GM12878 (cell line): ENCODE data around the gene MYO9B. TPM values are rescaled to one million over a fixed set of nuclear protein-coding genes. Genes with fewer than 3 reads are reported as not detected.

Source experiments
- ATAC-seq: fragments of 200-7000 bp; cut with Tn5 transposase; 3 replicates; pipeline ENCODE4 v1.9.1; 2020; ENCODE audit warnings: mild to moderate bottlenecking, moderate library complexity
- BruUV-seq: library from RNA; stranded (reverse); fragments of 400-500 nt; replicated peaks from 2 replicates; lab custom pipeline; 2021; lab: Mats Ljungman, UMichigan
- CTCF ChIA-PET: fragments of 300-600 bp; sonication (Branson Sonifier 250); formaldehyde crosslinking; extraction: SDS; loops from one replicate; lab custom pipeline; 2021; ENCODE audit warnings: inconsistent platforms; lab: Yijun Ruan, JAX
- POLR2A ChIA-PET: fragments of 350-600 bp; formaldehyde crosslinking; extraction: SDS; loops from one replicate; lab custom pipeline; 2021; ENCODE audit warnings: inconsistent platforms; lab: Charles Lee
- RAD21 ChIA-PET: fragments of 300-600 bp; sonication (Branson Sonifier 250); formaldehyde crosslinking; loops from one replicate; lab custom pipeline; 2023; ENCODE audit warnings: antibody characterized with exemption; ENCODE audit not compliant: unreplicated experiment; lab: Charles Lee
- SMC1A ChIA-PET: fragments of 300-600 bp; sonication (Branson Sonifier 250); formaldehyde crosslinking; loops from one replicate; lab custom pipeline; 2023; ENCODE audit not compliant: unreplicated experiment, uncharacterized antibody; lab: Charles Lee
- DNase-seq: peaks from one replicate; pipeline ENCODE4 v3.0.0-alpha.2; 2011; ENCODE audit warnings: low read depth, low spot score
- FAIRE-seq: peaks from 3 replicates; lab custom pipeline; 2011; peaks lifted over from hg19 to GRCh38; lab: Jason Lieb, UNC
- H2AFZ ChIP-seq: 2 replicates; pipeline ENCODE4 v1.6.0; 2011; ENCODE audit warnings: low read depth, low read length, control low read depth; ENCODE audit not compliant: control insufficient read depth
- H3K27ac ChIP-seq: 2 replicates; pipeline ENCODE4 v1.5.1; 2011; ENCODE audit warnings: control low read depth; ENCODE audit not compliant: control insufficient read depth, insufficient read depth
- H3K27me3 ChIP-seq, 2 experiments: replicated peaks in 1 of 2; 2 replicates each; pipeline versions ENCODE4 v1.6.0 to v1.6.1; 2011; ENCODE audit warnings: low read length in 1 of 2; ENCODE audit not compliant: control insufficient read depth in 2 of 2, insufficient read depth in 2 of 2
- H3K36me3 ChIP-seq, 2 experiments: 2 replicates each; pipeline ENCODE4 v1.5.1; 2011; ENCODE audit warnings: low read length in 1 of 2; ENCODE audit not compliant: control insufficient read depth in 2 of 2, insufficient read depth in 2 of 2
- H3K4me1 ChIP-seq: 2 replicates; pipeline ENCODE4 v1.6.1; 2011; ENCODE audit warnings: mild to moderate bottlenecking, low read length, moderate library complexity, mixed read lengths; ENCODE audit not compliant: control insufficient read depth, insufficient read depth
- H3K4me2 ChIP-seq: 2 replicates; pipeline ENCODE4 v1.6.0; 2011; ENCODE audit warnings: control low read depth; ENCODE audit not compliant: control insufficient read depth, insufficient read depth
- H3K4me3 ChIP-seq: fragments of 200-600 bp; sonication (generic); 2 replicates; pipeline ENCODE4 v1.5.1; 2016
- H3K79me2 ChIP-seq: 2 replicates; pipeline ENCODE4 v1.6.0; 2011; ENCODE audit warnings: low read length; ENCODE audit not compliant: control insufficient read depth, insufficient read depth
- H3K9ac ChIP-seq: 2 replicates; pipeline ENCODE4 v1.8.0; 2011; ENCODE audit warnings: low read length, control low read depth, mixed read lengths; ENCODE audit not compliant: control insufficient read depth, insufficient read depth
- H3K9me3 ChIP-seq: replicated peaks from 3 replicates; pipeline ENCODE4 v1.5.1; 2011; ENCODE audit warnings: mild to moderate bottlenecking, low read length; ENCODE audit not compliant: control insufficient read depth, insufficient read depth
- H4K20me1 ChIP-seq: 2 replicates; pipeline ENCODE4 v1.6.0; 2011; ENCODE audit not compliant: control insufficient read depth, insufficient read depth
- CHD1 ChIP-seq: IDR thresholded peaks from 2 replicates; pipeline ENCODE4 v1.6.1; 2012; ENCODE audit warnings: low read depth, low read length, improper control_type of control experiment
- HDAC2 ChIP-seq: fragments of 200-600 bp; sonication (generic); IDR thresholded peaks from 2 replicates; pipeline ENCODE4 v1.6.1; 2017
- PAX8 ChIP-seq: fragments of 450-650 bp; IDR thresholded peaks from 2 replicates; pipeline ENCODE4 v1.6.1; 2017; ENCODE audit warnings: mild to moderate bottlenecking, moderate library complexity
- PML ChIP-seq: IDR thresholded peaks from 2 replicates; pipeline ENCODE4 v1.6.1; 2012; ENCODE audit warnings: low read length, inconsistent platforms
- RUNX3 ChIP-seq: IDR thresholded peaks from 2 replicates; pipeline ENCODE4 v1.6.1; 2012; ENCODE audit warnings: low read length, inconsistent platforms
- WGBS: methylation state at CpG from one replicate; pipeline ENCODE4 v1.1.6; 2016; ENCODE audit warnings: low lambda C conversion rate; ENCODE audit not compliant: insufficient replicate concordance, insufficient coverage; ENCODE audit errors: missing lambda C conversion rate; 5-methylcytosine and 5-hydroxymethylcytosine counted together
- in situ Hi-C: fragments of 300-500 bp; cut with MboI; formaldehyde crosslinking; loops from 9 replicates; pipeline ENCODE4 v1.14.3; 2018; ENCODE audit warnings: mixed read lengths
- intact Hi-C: fragments of 100-400 bp; cut with micrococcal nuclease; formaldehyde crosslinking; loops from one replicate; pipeline ENCODE4 v1.14.2; 2022; ENCODE audit not compliant: unreplicated experiment
- polyA plus RNA-seq, 11 experiments: library from polyadenylated mRNA; depleted of rRNA in 4 of 11; unstranded in 6 of 11; stranded (reverse) in 5 of 11; fragments of >200 nt; fragmentation: Nextera tagmentation in 4 of 11; fragmentation: Illumina TruSeq in 1 of 11; extraction: Ambion mirVana in 4 of 11; extraction: Trizol in 1 of 11; gene quantifications; 1 replicate in 1 of 11; 2 replicates in 10 of 11; pipeline versions ENCODE4 v1.2.1 to v1.2.3, GENCODE V29; 2011 to 2016; ENCODE audit warnings: inconsistent platforms in 2 of 11, missing spikeins in 2 of 11, low read depth in 1 of 11
- total RNA-seq, 4 experiments: library from RNA; depleted of rRNA in 3 of 4; stranded (reverse); fragments of >200 nt in 3 of 4; fragmentation: Illumina TruSeq in 1 of 4; extraction: Trizol in 1 of 4; gene quantifications; 2 replicates each; pipeline versions ENCODE4 v1.2.1 to v1.2.3, GENCODE V29; 2013 to 2021
- TF ChIP-seq, protein P1 (sequence below): fragments of 450-650 bp; formaldehyde crosslinking; IDR thresholded peaks from 2 replicates; pipeline ENCODE4 v1.4.0; 2020; ENCODE audit warnings: mild to moderate bottlenecking, moderate library complexity

MYO9B gene
- total and polyA plus RNA-seq, 10 of the 15 experiments (the other 5 are each of a cell fraction or from before 2014, with no cell fraction given), result 5.4 to 165 (median 45.8) TPM

DNA sequence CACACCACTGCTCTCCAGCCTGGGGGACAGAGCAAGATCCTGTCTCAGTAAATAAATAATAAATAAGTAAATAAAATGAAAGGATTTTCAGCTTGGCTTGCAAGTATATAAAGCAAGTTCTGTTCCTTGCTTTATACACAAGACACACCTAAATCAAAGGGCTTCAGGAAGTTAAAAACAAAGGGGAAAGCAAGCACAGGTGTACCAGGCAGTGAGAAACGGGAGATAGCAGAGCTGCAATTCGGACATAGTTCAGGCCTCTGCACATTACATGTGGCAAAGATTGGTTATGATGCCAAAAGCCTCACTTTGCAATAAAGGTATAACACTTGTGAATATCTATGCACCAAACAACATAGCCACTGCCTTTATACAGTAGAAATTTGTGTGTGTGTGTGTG, 47.5 kb downstream of the MYO9B start:
- BruUV-seq, result TSS peak; percentile 6
- Histone ChIP-seq H3K27ac (0 out of 2 replicates have a peak overlapping the region, but pooled peaks have one; percentile 1), H3K9me3 (no peaks in the 10 kb centered on the region), H3K4me2 (no peak overlapping the region), H3K4me3 (no peak overlapping the region), H3K27me3 (no peaks in the 10 kb centered on the region), H3K36me3 (peaks cover 8 to 23% of the 10 kb centered on the region in 2 experiments; a peak in 3 of 4 replicates), H3K4me1 (peaks cover 48% of the 10 kb centered on the region), H3K9ac (no peak overlapping the region), H2AFZ (no peak overlapping the region), H4K20me1 (no peaks in the 10 kb centered on the region), H3K79me2 (peaks cover 50% of the 10 kb centered on the region)
- intact Hi-C loops (no loop called here), in situ Hi-C loops (no loop called here)
- RAD21 ChIA-PET, result interaction anchor here (5.9 kb wide), 1 partner anchor 15 kb away, joined by 90 read pairs; no protein-coding TSS in a partner anchor
- WGBS, result 80% methylated on average over 2 of the region's 2 CpGs
- no peak for ATAC-seq
- POLR2A ChIA-PET, result interaction anchor here (1.0 to 6.2 kb wide), 4 partner anchors 15 to 159 kb away, joined by 3 to 111 read pairs (median 34); partner anchors contain the start of genes ANKLE1, HAUS8 and MYO9B
- TF ChIP-seq PML (no peak), HDAC2 (no peak), RUNX3 (no peak), CHD1 (no peak), PAX8 (no peak)
- TF ChIP-seq, protein P1, sequence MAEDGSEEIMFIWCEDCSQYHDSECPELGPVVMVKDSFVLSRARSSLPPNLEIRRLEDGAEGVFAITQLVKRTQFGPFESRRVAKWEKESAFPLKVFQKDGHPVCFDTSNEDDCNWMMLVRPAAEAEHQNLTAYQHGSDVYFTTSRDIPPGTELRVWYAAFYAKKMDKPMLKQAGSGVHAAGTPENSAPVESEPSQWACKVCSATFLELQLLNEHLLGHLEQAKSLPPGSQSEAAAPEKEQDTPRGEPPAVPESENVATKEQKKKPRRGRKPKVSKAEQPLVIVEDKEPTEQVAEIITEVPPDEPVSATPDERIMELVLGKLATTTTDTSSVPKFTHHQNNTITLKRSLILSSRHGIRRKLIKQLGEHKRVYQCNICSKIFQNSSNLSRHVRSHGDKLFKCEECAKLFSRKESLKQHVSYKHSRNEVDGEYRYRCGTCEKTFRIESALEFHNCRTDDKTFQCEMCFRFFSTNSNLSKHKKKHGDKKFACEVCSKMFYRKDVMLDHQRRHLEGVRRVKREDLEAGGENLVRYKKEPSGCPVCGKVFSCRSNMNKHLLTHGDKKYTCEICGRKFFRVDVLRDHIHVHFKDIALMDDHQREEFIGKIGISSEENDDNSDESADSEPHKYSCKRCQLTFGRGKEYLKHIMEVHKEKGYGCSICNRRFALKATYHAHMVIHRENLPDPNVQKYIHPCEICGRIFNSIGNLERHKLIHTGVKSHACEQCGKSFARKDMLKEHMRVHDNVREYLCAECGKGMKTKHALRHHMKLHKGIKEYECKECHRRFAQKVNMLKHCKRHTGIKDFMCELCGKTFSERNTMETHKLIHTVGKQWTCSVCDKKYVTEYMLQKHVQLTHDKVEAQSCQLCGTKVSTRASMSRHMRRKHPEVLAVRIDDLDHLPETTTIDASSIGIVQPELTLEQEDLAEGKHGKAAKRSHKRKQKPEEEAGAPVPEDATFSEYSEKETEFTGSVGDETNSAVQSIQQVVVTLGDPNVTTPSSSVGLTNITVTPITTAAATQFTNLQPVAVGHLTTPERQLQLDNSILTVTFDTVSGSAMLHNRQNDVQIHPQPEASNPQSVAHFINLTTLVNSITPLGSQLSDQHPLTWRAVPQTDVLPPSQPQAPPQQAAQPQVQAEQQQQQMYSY (CRISPR knock-in tag), result no peak
- SMC1A ChIA-PET, result interaction anchor here (1.1 to 7.3 kb wide), 6 partner anchors 15 to 248 kb away, joined by 3 to 88 read pairs (median 6); partner anchors contain the start of genes BABAM1, HAUS8 and MYO9B
- CTCF ChIA-PET, result interaction anchor here (1.0 to 4.6 kb wide), 4 partner anchors 13 to 46 kb away, joined by 3 to 30 read pairs (median 3); no protein-coding TSS in a partner anchor
- no peak for FAIRE-seq
- DNase-seq, result no peak
